GM12878 (cell line): Measurements from ENCODE around the gene DXO. TPM values are rescaled to one million over a fixed set of nuclear protein-coding genes. Genes with fewer than 3 reads are reported as not detected.

Source experiments
- ATAC-seq: fragments of 200-7000 bp; cut with Tn5 transposase; 3 replicates; pipeline ENCODE4 v1.9.1; 2020; ENCODE audit warnings: mild to moderate bottlenecking, moderate library complexity
- BruUV-seq: library from RNA; stranded (reverse); fragments of 400-500 nt; replicated peaks from 2 replicates; lab custom pipeline; 2021; lab: Mats Ljungman, UMichigan
- CTCF ChIA-PET: fragments of 300-600 bp; sonication (Branson Sonifier 250); formaldehyde crosslinking; extraction: SDS; loops from one replicate; lab custom pipeline; 2021; ENCODE audit warnings: inconsistent platforms; lab: Yijun Ruan, JAX
- POLR2A ChIA-PET: fragments of 350-600 bp; formaldehyde crosslinking; extraction: SDS; loops from one replicate; lab custom pipeline; 2021; ENCODE audit warnings: inconsistent platforms; lab: Charles Lee
- RAD21 ChIA-PET: fragments of 300-600 bp; sonication (Branson Sonifier 250); formaldehyde crosslinking; loops from one replicate; lab custom pipeline; 2023; ENCODE audit warnings: antibody characterized with exemption; ENCODE audit not compliant: unreplicated experiment; lab: Charles Lee
- SMC1A ChIA-PET: fragments of 300-600 bp; sonication (Branson Sonifier 250); formaldehyde crosslinking; loops from one replicate; lab custom pipeline; 2023; ENCODE audit not compliant: unreplicated experiment, uncharacterized antibody; lab: Charles Lee
- DNase-seq: peaks from one replicate; pipeline ENCODE4 v3.0.0-alpha.2; 2011; ENCODE audit warnings: low read depth, low spot score
- FAIRE-seq: peaks from 3 replicates; lab custom pipeline; 2011; peaks lifted over from hg19 to GRCh38; lab: Jason Lieb, UNC
- H2AFZ ChIP-seq: 2 replicates; pipeline ENCODE4 v1.6.0; 2011; ENCODE audit warnings: low read depth, low read length, control low read depth; ENCODE audit not compliant: control insufficient read depth
- H3K27ac ChIP-seq: 2 replicates; pipeline ENCODE4 v1.5.1; 2011; ENCODE audit warnings: control low read depth; ENCODE audit not compliant: control insufficient read depth, insufficient read depth
- H3K27me3 ChIP-seq, 2 experiments: replicated peaks in 1 of 2; 2 replicates each; pipeline versions ENCODE4 v1.6.0 to v1.6.1; 2011; ENCODE audit warnings: low read length in 1 of 2; ENCODE audit not compliant: control insufficient read depth in 2 of 2, insufficient read depth in 2 of 2
- H3K36me3 ChIP-seq, 2 experiments: 2 replicates each; pipeline ENCODE4 v1.5.1; 2011; ENCODE audit warnings: low read length in 1 of 2; ENCODE audit not compliant: control insufficient read depth in 2 of 2, insufficient read depth in 2 of 2
- H3K4me1 ChIP-seq: 2 replicates; pipeline ENCODE4 v1.6.1; 2011; ENCODE audit warnings: mild to moderate bottlenecking, low read length, moderate library complexity, mixed read lengths; ENCODE audit not compliant: control insufficient read depth, insufficient read depth
- H3K4me2 ChIP-seq: 2 replicates; pipeline ENCODE4 v1.6.0; 2011; ENCODE audit warnings: control low read depth; ENCODE audit not compliant: control insufficient read depth, insufficient read depth
- H3K4me3 ChIP-seq: fragments of 200-600 bp; sonication (generic); 2 replicates; pipeline ENCODE4 v1.5.1; 2016
- H3K79me2 ChIP-seq: 2 replicates; pipeline ENCODE4 v1.6.0; 2011; ENCODE audit warnings: low read length; ENCODE audit not compliant: control insufficient read depth, insufficient read depth
- H3K9ac ChIP-seq: 2 replicates; pipeline ENCODE4 v1.8.0; 2011; ENCODE audit warnings: low read length, control low read depth, mixed read lengths; ENCODE audit not compliant: control insufficient read depth, insufficient read depth
- H3K9me3 ChIP-seq: replicated peaks from 3 replicates; pipeline ENCODE4 v1.5.1; 2011; ENCODE audit warnings: mild to moderate bottlenecking, low read length; ENCODE audit not compliant: control insufficient read depth, insufficient read depth
- H4K20me1 ChIP-seq: 2 replicates; pipeline ENCODE4 v1.6.0; 2011; ENCODE audit not compliant: control insufficient read depth, insufficient read depth
- BRCA1 ChIP-seq: IDR thresholded peaks from 2 replicates; pipeline ENCODE4 v1.6.1; 2011; ENCODE audit warnings: low read depth, low read length, improper control_type of control experiment
- E2F8 ChIP-seq: fragments of 450-650 bp; IDR thresholded peaks from 2 replicates; pipeline ENCODE4 v1.6.1; 2018; ENCODE audit warnings: mild to moderate bottlenecking, low read depth, moderate library complexity; ENCODE audit not compliant: partially characterized antibody
- ELK1 ChIP-seq: IDR thresholded peaks from 2 replicates; pipeline ENCODE4 v1.6.1; 2012; ENCODE audit warnings: low read depth, low read length, improper control_type of control experiment
- EZH2 ChIP-seq: IDR thresholded peaks from 2 replicates; pipeline ENCODE4 v1.6.1; 2012; ENCODE audit warnings: low read depth, mild to moderate bottlenecking, control low read depth, inconsistent platforms, low read length, borderline replicate concordance; ENCODE audit not compliant: control insufficient read depth
- FOS ChIP-seq: IDR thresholded peaks from 3 replicates; pipeline ENCODE4 v1.6.1; 2011; ENCODE audit warnings: borderline replicate concordance; ENCODE audit not compliant: insufficient read length; ENCODE audit errors: extremely low read depth
- HCFC1 ChIP-seq: fragments of 150-350 bp; IDR thresholded peaks from 2 replicates; pipeline ENCODE4 v1.6.1; 2014; ENCODE audit warnings: low read length
- HDAC2 ChIP-seq: fragments of 200-600 bp; sonication (generic); IDR thresholded peaks from 2 replicates; pipeline ENCODE4 v1.6.1; 2017
- JUNB ChIP-seq: IDR thresholded peaks from 2 replicates; pipeline ENCODE4 v1.6.1; 2016; ENCODE audit warnings: antibody characterized with exemption, mild to moderate bottlenecking
- NFYA ChIP-seq: IDR thresholded peaks from 2 replicates; pipeline ENCODE4 v1.6.1; 2011; ENCODE audit warnings: low read depth, mild to moderate bottlenecking, low read length, improper control_type of control experiment, borderline replicate concordance
- RELB ChIP-seq: fragments of 450-650 bp; IDR thresholded peaks from 2 replicates; pipeline ENCODE4 v1.6.1; 2017; ENCODE audit warnings: low read depth, mild to moderate bottlenecking, moderate library complexity
- SMAD5 ChIP-seq: IDR thresholded peaks from 2 replicates; pipeline ENCODE4 v1.6.1; 2016; ENCODE audit warnings: antibody characterized with exemption, low read depth
- SUZ12 ChIP-seq: fragments of 200-600 bp; sonication (generic); IDR thresholded peaks from one replicate; pipeline ENCODE4 v1.6.1; 2018; ENCODE audit warnings: antibody characterized with exemption, mild to moderate bottlenecking; ENCODE audit not compliant: unreplicated experiment
- ZNF592 ChIP-seq: fragments of 450-650 bp; IDR thresholded peaks from 2 replicates; pipeline ENCODE4 v1.6.1; 2017; ENCODE audit warnings: mild to moderate bottlenecking, moderate library complexity
- ZNF622 ChIP-seq: fragments of 450-650 bp; IDR thresholded peaks from 2 replicates; pipeline ENCODE4 v1.6.1; 2017; ENCODE audit warnings: mild to moderate bottlenecking, inconsistent platforms
- WGBS: methylation state at CpG from one replicate; pipeline ENCODE4 v1.1.6; 2016; ENCODE audit warnings: low lambda C conversion rate; ENCODE audit not compliant: insufficient replicate concordance, insufficient coverage; ENCODE audit errors: missing lambda C conversion rate; 5-methylcytosine and 5-hydroxymethylcytosine counted together
- in situ Hi-C: fragments of 300-500 bp; cut with MboI; formaldehyde crosslinking; loops from 9 replicates; pipeline ENCODE4 v1.14.3; 2018; ENCODE audit warnings: mixed read lengths
- intact Hi-C: fragments of 100-400 bp; cut with micrococcal nuclease; formaldehyde crosslinking; loops from one replicate; pipeline ENCODE4 v1.14.2; 2022; ENCODE audit not compliant: unreplicated experiment
- polyA plus RNA-seq, 11 experiments: library from polyadenylated mRNA; depleted of rRNA in 4 of 11; unstranded in 6 of 11; stranded (reverse) in 5 of 11; fragments of >200 nt; fragmentation: Nextera tagmentation in 4 of 11; fragmentation: Illumina TruSeq in 1 of 11; extraction: Ambion mirVana in 4 of 11; extraction: Trizol in 1 of 11; gene quantifications; 1 replicate in 1 of 11; 2 replicates in 10 of 11; pipeline versions ENCODE4 v1.2.1 to v1.2.3, GENCODE V29; 2011 to 2016; ENCODE audit warnings: inconsistent platforms in 2 of 11, missing spikeins in 2 of 11, low read depth in 1 of 11
- total RNA-seq, 4 experiments: library from RNA; depleted of rRNA in 3 of 4; stranded (reverse); fragments of >200 nt in 3 of 4; fragmentation: Illumina TruSeq in 1 of 4; extraction: Trizol in 1 of 4; gene quantifications; 2 replicates each; pipeline versions ENCODE4 v1.2.1 to v1.2.3, GENCODE V29; 2013 to 2021

DXO gene
- total and polyA plus RNA-seq, 10 of the 15 experiments (the other 5 are each of a cell fraction or from before 2014, with no cell fraction given): 4.5 to 21.4 (median 16.3) TPM

- TF ChIP-seq RELB: no peak
- TF ChIP-seq FOS: no peak
- TF ChIP-seq NFYA: no peak
- no peak for TF ChIP-seq ZNF622
Measured at GRCh38 chr6:31947864-31948263, 24.1 kb downstream of the DXO start (continued).

GRCh38 chr6:31947070-31947675 is 24.8 kb downstream of the DXO start:
- POLR2A ChIA-PET: no interaction called here
- H3K79me2 ChIP-seq: no peaks in the 10 kb centered on the region
- H3K4me3 ChIP-seq: no peak overlapping the region
- SMC1A ChIA-PET: no interaction called here
- intact Hi-C loops: no loop called here
- H3K9ac ChIP-seq: no peak overlapping the region
- in situ Hi-C loops: no loop called here
- no peak overlapping the region for H3K4me2 ChIP-seq
- BruUV-seq: no TSS peak
- ATAC-seq (no peak), FAIRE-seq (no peak), DNase-seq (no peak)
- H4K20me1 ChIP-seq: no peaks in the 10 kb centered on the region
- H3K36me3 ChIP-seq: peaks cover 0 to 4% of the 10 kb centered on the region in 2 experiments; a peak in 2 of 4 replicates
- CTCF ChIA-PET: no interaction called here
- H2AFZ ChIP-seq: no peak overlapping the region
- peaks cover 0 to 3% of the 10 kb centered on the region in 2 experiments; a peak in 3 of 4 replicates for H3K27me3 ChIP-seq
- RAD21 ChIA-PET: no interaction called here
- 77% methylated on average over 24 of the region's 24 CpGs for WGBS
- no peak overlapping the region for H3K27ac ChIP-seq
- H3K4me1 ChIP-seq: peaks cover 3% of the 10 kb centered on the region; the same call in 1 of the 2 replicates
- H3K9me3 ChIP-seq: no peaks in the 10 kb centered on the region
- TF ChIP-seq HDAC2 (no peak), ZNF592 (no peak), ELK1 (no peak), EZH2 (no peak), SMAD5 (no peak), BRCA1 (no peak), HCFC1 (no peak), E2F8 (no peak), JUNB (no peak), SUZ12 (no peak)
